ENCODE measurements around the gene COTL1. TPM values are rescaled to one million over a fixed set of nuclear protein-coding genes. Genes with fewer than 3 reads are reported as not detected.

Gene COTL1
- total RNA-seq, 1 experiment from 2014 or later = 102 TPM

DNA sequence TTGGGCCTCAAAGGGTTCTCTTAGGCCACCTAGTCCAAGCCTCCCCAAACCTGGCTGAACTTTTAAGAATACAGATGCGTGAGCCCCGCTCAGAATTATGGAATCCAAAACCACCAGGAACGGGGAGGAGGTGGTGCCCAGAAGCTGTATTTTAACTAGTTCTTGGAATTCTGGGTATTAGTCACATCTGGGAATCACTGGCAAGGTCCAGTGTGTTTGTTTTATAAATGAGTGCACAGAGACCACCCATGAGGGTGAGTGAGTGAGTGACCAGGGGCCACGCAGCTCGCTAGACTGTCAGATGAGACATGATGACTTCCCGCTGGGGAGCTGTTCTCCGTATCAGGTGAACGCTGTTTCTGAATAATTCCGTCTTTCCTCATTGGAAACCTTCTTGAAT, 44.6 kb upstream of the COTL1 start:
- peaks cover 53% of the 10 kb centered on the region for H3K36me3 Mint-ChIP-seq
- H3K4me3 Mint-ChIP-seq = no peak overlapping the region
- CTCF ChIA-PET = interaction anchor here (1.5 to 3.0 kb wide), 3 partner anchors 10 to 64 kb away, joined by 4 to 29 read pairs (median 14); no protein-coding TSS in a partner anchor
- DNase-seq (ENCODE audit: low spot score) = no peak
- ATAC-seq = no peak
- POLR2A ChIA-PET = no interaction called here
- no peaks in the 10 kb centered on the region for H3K27me3 Mint-ChIP-seq (ENCODE audit: low read depth)
- H3K9me3 Mint-ChIP-seq = no peaks in the 10 kb centered on the region
- peak overlapping the region; percentile 68; the same call in 1 of the 2 replicates for H3K27ac Mint-ChIP-seq
- H3K4me1 Mint-ChIP-seq = peaks cover 29% of the 10 kb centered on the region
- TF ChIP-seq, protein P1, sequence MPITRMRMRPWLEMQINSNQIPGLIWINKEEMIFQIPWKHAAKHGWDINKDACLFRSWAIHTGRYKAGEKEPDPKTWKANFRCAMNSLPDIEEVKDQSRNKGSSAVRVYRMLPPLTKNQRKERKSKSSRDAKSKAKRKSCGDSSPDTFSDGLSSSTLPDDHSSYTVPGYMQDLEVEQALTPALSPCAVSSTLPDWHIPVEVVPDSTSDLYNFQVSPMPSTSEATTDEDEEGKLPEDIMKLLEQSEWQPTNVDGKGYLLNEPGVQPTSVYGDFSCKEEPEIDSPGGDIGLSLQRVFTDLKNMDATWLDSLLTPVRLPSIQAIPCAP (CRISPR knock-in tag; IDR thresholded peaks at IDR 0.05) = no peak
- TF ChIP-seq, protein P2, sequence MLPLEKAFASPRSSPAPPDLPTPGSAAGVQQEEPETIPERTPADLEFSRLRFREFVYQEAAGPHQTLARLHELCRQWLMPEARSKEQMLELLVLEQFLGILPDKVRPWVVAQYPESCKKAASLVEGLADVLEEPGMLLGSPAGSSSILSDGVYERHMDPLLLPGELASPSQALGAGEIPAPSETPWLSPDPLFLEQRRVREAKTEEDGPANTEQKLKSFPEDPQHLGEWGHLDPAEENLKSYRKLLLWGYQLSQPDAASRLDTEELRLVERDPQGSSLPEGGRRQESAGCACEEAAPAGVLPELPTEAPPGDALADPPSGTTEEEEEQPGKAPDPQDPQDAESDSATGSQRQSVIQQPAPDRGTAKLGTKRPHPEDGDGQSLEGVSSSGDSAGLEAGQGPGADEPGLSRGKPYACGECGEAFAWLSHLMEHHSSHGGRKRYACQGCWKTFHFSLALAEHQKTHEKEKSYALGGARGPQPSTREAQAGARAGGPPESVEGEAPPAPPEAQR (CRISPR knock-in tag; IDR thresholded peaks at IDR 0.05) = no peak
- TF ChIP-seq IRF2 (CRISPR knock-in tag; IDR thresholded peaks at IDR 0.05; ENCODE audit: borderline replicate concordance, low read depth) (no peak), FOXJ3 (CRISPR knock-in tag; IDR thresholded peaks at IDR 0.05; ENCODE audit: borderline replicate concordance) (no peak), PRRX2 (CRISPR knock-in tag; IDR thresholded peaks at IDR 0.05) (no peak), FOXP1 (CRISPR knock-in tag; IDR thresholded peaks at IDR 0.05; ENCODE audit: borderline replicate concordance) (no peak), NR3C1 (CRISPR knock-in tag; conservative IDR thresholded peaks at IDR 0.05; ENCODE audit: low read depth) (no peak)

DNA sequence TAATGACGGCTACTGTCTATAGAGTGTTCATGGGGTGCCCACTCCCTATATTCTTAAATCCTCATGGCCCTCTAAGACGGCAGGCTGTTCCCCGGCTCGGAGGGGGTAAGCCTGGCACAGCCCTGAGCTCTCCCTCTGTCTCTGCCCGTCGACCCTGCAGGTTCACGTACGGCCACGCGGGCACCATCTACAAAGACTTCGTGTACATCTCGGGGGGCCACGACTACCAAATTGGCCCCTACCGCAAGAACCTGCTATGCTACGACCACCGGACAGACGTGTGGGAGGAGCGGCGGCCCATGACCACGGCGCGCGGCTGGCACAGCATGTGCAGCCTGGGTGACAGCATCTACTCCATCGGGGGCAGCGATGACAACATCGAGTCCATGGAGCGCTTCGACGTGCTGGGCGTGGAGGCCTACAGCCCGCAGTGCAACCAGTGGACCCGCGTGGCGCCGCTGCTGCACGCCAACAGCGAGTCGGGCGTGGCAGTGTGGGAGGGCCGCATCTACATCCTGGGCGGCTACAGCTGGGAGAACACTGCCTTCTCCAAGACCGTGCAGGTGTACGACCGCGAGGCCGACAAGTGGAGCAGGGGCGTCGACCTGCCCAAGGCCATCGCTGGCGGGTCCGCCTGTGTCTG, 43.7 kb upstream of the COTL1 start:
- Mint-ChIP-seq H3K9me3 (no peaks in the 10 kb centered on the region), H3K4me1 (peaks cover 19% of the 10 kb centered on the region), H3K4me3 (no peak overlapping the region), H3K27me3 (ENCODE audit: low read depth) (no peaks in the 10 kb centered on the region), H3K27ac (no peak overlapping the region), H3K36me3 (peaks cover 61% of the 10 kb centered on the region)
- TF ChIP-seq, protein P3, sequence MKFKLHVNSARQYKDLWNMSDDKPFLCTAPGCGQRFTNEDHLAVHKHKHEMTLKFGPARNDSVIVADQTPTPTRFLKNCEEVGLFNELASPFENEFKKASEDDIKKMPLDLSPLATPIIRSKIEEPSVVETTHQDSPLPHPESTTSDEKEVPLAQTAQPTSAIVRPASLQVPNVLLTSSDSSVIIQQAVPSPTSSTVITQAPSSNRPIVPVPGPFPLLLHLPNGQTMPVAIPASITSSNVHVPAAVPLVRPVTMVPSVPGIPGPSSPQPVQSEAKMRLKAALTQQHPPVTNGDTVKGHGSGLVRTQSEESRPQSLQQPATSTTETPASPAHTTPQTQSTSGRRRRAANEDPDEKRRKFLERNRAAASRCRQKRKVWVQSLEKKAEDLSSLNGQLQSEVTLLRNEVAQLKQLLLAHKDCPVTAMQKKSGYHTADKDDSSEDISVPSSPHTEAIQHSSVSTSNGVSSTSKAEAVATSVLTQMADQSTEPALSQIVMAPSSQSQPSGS (CRISPR knock-in tag; IDR thresholded peaks at IDR 0.05; ENCODE audit: borderline replicate concordance, low read depth) = no peak
- TF ChIP-seq, protein P4, sequence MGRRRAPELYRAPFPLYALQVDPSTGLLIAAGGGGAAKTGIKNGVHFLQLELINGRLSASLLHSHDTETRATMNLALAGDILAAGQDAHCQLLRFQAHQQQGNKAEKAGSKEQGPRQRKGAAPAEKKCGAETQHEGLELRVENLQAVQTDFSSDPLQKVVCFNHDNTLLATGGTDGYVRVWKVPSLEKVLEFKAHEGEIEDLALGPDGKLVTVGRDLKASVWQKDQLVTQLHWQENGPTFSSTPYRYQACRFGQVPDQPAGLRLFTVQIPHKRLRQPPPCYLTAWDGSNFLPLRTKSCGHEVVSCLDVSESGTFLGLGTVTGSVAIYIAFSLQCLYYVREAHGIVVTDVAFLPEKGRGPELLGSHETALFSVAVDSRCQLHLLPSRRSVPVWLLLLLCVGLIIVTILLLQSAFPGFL (CRISPR knock-in tag; IDR thresholded peaks at IDR 0.05; ENCODE audit: borderline replicate concordance) = no peak
- TF ChIP-seq, protein P1 (CRISPR knock-in tag; IDR thresholded peaks at IDR 0.05) = no peak
- TF ChIP-seq SMAD4 (CRISPR knock-in tag; IDR thresholded peaks at IDR 0.05) = no peak
- TF ChIP-seq, protein P5, sequence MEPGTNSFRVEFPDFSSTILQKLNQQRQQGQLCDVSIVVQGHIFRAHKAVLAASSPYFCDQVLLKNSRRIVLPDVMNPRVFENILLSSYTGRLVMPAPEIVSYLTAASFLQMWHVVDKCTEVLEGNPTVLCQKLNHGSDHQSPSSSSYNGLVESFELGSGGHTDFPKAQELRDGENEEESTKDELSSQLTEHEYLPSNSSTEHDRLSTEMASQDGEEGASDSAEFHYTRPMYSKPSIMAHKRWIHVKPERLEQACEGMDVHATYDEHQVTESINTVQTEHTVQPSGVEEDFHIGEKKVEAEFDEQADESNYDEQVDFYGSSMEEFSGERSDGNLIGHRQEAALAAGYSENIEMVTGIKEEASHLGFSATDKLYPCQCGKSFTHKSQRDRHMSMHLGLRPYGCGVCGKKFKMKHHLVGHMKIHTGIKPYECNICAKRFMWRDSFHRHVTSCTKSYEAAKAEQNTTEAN (CRISPR knock-in tag; IDR thresholded peaks at IDR 0.05) = no peak
- POLR2A ChIA-PET = no interaction called here
- ATAC-seq (no peak), DNase-seq (ENCODE audit: low spot score) (no peak)
- CTCF ChIA-PET = interaction anchor here (3.0 kb wide), 1 partner anchor 11 kb away, joined by 29 read pairs; no protein-coding TSS in a partner anchor

DNA sequence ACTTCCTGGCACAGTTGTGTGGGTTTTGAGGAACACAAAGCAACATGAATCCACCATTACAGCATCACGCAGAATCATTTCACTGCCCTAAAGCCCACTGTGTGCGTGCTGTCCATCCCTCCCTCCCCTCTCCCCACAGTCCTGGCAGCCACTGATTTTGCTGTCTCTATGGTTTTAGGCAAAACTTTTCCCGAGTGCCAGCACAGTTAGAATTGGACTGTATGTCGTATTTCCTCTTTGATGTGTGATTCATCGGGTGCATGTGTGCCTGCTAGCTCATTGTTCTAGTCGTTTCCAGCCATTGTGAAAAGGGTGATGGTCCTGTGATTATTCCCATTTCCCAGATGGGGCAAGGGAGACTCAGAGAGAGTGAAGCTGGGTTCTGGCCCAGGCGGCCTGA, 43.1 kb upstream of the COTL1 start:
- Mint-ChIP-seq H3K4me1 (peaks cover 15% of the 10 kb centered on the region), H3K36me3 (peaks cover 62% of the 10 kb centered on the region), H3K27ac (no peak overlapping the region), H3K9me3 (no peaks in the 10 kb centered on the region), H3K27me3 (ENCODE audit: low read depth) (no peaks in the 10 kb centered on the region), H3K4me3 (no peak overlapping the region)
- ChIA-PET CTCF (no interaction called here), POLR2A (no interaction called here)
- no peak for DNase-seq (ENCODE audit: low spot score)
- ATAC-seq = no peak
- TF ChIP-seq PRRX2 (CRISPR knock-in tag; IDR thresholded peaks at IDR 0.05) (no peak), GRHL2 (CRISPR knock-in tag; IDR thresholded peaks at IDR 0.05; ENCODE audit: insufficient replicate concordance, severe bottlenecking) (no peak)
- TF ChIP-seq, protein P6, sequence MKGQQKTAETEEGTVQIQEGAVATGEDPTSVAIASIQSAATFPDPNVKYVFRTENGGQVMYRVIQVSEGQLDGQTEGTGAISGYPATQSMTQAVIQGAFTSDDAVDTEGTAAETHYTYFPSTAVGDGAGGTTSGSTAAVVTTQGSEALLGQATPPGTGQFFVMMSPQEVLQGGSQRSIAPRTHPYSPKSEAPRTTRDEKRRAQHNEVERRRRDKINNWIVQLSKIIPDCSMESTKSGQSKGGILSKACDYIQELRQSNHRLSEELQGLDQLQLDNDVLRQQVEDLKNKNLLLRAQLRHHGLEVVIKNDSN (CRISPR knock-in tag; IDR thresholded peaks at IDR 0.05) = no peak
- TF ChIP-seq, protein P7, sequence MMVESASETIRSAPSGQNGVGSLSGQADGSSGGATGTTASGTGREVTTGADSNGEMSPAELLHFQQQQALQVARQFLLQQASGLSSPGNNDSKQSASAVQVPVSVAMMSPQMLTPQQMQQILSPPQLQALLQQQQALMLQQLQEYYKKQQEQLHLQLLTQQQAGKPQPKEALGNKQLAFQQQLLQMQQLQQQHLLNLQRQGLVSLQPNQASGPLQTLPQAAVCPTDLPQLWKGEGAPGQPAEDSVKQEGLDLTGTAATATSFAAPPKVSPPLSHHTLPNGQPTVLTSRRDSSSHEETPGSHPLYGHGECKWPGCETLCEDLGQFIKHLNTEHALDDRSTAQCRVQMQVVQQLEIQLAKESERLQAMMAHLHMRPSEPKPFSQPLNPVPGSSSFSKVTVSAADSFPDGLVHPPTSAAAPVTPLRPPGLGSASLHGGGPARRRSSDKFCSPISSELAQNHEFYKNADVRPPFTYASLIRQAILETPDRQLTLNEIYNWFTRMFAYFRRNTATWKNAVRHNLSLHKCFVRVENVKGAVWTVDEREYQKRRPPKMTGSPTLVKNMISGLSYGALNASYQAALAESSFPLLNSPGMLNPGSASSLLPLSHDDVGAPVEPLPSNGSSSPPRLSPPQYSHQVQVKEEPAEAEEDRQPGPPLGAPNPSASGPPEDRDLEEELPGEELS (CRISPR knock-in tag; IDR thresholded peaks at IDR 0.05) = no peak
- TF ChIP-seq, protein P8, sequence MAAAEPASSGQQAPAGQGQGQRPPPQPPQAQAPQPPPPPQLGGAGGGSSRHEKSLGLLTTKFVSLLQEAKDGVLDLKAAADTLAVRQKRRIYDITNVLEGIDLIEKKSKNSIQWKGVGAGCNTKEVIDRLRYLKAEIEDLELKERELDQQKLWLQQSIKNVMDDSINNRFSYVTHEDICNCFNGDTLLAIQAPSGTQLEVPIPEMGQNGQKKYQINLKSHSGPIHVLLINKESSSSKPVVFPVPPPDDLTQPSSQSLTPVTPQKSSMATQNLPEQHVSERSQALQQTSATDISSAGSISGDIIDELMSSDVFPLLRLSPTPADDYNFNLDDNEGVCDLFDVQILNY (CRISPR knock-in tag; IDR thresholded peaks at IDR 0.05) = no peak

Measured in WTC11 (cell line).